ENCODE data around the gene CCSER1.
"Not testable (repeated sequence)": the region's sequence is repeated elsewhere in the genome, so short reads cannot be mapped to it uniquely, and the experiment has no call there.

CCSER1 gene

GRCh38 chr4:91622925-91623602, 1495.9 kb downstream of the CCSER1 start:
- H3K9me3 ChIP-seq (ENCODE audit: control insufficient read depth, insufficient read depth, low read length), result no peaks in the 10 kb centered on the region
- no peak overlapping the region for H3K4me3 ChIP-seq (ENCODE audit: low read length)
- TF ChIP-seq, protein P1, sequence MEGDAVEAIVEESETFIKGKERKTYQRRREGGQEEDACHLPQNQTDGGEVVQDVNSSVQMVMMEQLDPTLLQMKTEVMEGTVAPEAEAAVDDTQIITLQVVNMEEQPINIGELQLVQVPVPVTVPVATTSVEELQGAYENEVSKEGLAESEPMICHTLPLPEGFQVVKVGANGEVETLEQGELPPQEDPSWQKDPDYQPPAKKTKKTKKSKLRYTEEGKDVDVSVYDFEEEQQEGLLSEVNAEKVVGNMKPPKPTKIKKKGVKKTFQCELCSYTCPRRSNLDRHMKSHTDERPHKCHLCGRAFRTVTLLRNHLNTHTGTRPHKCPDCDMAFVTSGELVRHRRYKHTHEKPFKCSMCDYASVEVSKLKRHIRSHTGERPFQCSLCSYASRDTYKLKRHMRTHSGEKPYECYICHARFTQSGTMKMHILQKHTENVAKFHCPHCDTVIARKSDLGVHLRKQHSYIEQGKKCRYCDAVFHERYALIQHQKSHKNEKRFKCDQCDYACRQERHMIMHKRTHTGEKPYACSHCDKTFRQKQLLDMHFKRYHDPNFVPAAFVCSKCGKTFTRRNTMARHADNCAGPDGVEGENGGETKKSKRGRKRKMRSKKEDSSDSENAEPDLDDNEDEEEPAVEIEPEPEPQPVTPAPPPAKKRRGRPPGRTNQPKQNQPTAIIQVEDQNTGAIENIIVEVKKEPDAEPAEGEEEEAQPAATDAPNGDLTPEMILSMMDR (IDR thresholded peaks at IDR 0.05; ENCODE audit: low read depth, low read length, poor library complexity, severe bottlenecking), result no peak
- TF ChIP-seq EZH2phosphoT487 (IDR thresholded peaks at IDR 0.05; ENCODE audit: borderline replicate concordance, low read length), result no peak
- no peaks in the 10 kb centered on the region for H3K4me1 ChIP-seq (ENCODE audit: control insufficient read depth, low read length)
- H4K20me1 ChIP-seq (ENCODE audit: control insufficient read depth, insufficient read depth, low read depth, low read length), result no peaks in the 10 kb centered on the region
- no peak overlapping the region for H3K27ac ChIP-seq (ENCODE audit: low read depth, low read length)
- no peak overlapping the region for H3K4me2 ChIP-seq (ENCODE audit: low read length)
- no peaks in the 10 kb centered on the region for H3K36me3 ChIP-seq (ENCODE audit: control insufficient read depth, low read length)
- no peaks in the 10 kb centered on the region for H3F3A ChIP-seq (ENCODE audit: control insufficient read depth, insufficient read depth)
- H3K79me2 ChIP-seq (ENCODE audit: control insufficient read depth, low read length), result no peaks in the 10 kb centered on the region
- H3K27me3 ChIP-seq (ENCODE audit: control insufficient read depth, low read length), result no peaks in the 10 kb centered on the region
- no peaks in the 10 kb centered on the region for H3K9me2 ChIP-seq (replicated peaks; ENCODE audit: control insufficient read depth, low read length)

DNA sequence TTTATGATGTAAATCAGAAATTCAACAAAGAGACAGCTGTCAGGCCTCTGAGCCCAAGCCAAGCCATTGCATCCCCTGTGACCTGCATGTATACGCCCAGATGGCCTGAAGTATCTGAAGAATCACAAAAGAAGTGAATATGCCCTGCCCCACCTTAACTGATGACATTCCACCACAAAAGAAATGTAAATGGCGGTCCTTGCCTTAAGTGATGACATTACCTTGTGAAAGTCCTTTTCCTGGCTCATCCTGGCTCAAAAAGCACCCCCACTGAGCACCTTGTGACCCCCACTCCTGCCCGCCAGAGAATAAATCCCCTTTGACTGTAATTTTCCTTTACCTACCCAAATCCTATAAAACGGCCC, 1496.4 kb downstream of the CCSER1 start:
- H3K27me3 ChIP-seq (ENCODE audit: control insufficient read depth, low read length); H3K36me3 ChIP-seq (ENCODE audit: control insufficient read depth, low read length); H3K79me2 ChIP-seq (ENCODE audit: control insufficient read depth, low read length); H3K9me2 ChIP-seq (replicated peaks; ENCODE audit: control insufficient read depth, low read length); H3K4me1 ChIP-seq (ENCODE audit: control insufficient read depth, low read length); H3K27ac ChIP-seq (ENCODE audit: low read depth, low read length); H3K4me3 ChIP-seq (ENCODE audit: low read length); H3K9me3 ChIP-seq (ENCODE audit: control insufficient read depth, insufficient read depth, low read length); H3F3A ChIP-seq (ENCODE audit: control insufficient read depth, insufficient read depth); H4K20me1 ChIP-seq (ENCODE audit: control insufficient read depth, insufficient read depth, low read depth, low read length); H3K4me2 ChIP-seq (ENCODE audit: low read length): not testable (repeated sequence)

DNA sequence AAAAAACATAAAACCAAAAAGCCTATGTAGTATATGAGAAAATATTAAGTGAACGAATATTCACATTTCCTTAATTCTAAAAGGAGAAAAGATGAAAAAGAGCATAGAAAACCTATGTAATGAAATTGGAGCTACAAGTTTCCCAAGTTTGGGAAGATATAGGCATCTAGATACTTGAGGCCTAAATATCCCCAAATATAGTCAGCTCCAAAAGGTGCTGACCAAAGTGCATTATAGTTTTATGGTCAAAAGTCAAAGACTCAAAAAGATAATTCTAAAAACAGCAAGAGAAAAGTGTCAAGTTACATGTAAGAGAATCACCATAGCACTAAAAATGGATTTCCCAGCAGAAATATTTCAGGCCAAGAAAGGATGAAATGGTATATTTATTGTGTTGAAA, 1502.9 kb downstream of the CCSER1 start:
- Histone ChIP-seq H3K27me3 (ENCODE audit: control insufficient read depth, low read length) (no peaks in the 10 kb centered on the region), H3K4me1 (ENCODE audit: control insufficient read depth, low read length) (no peaks in the 10 kb centered on the region), H3F3A (ENCODE audit: control insufficient read depth, insufficient read depth) (no peaks in the 10 kb centered on the region), H3K79me2 (ENCODE audit: control insufficient read depth, low read length) (no peaks in the 10 kb centered on the region), H3K9me3 (ENCODE audit: control insufficient read depth, insufficient read depth, low read length) (no peaks in the 10 kb centered on the region), H4K20me1 (ENCODE audit: control insufficient read depth, insufficient read depth, low read depth, low read length) (no peaks in the 10 kb centered on the region), H3K9me2 (replicated peaks; ENCODE audit: control insufficient read depth, low read length) (no peaks in the 10 kb centered on the region), H3K4me2 (ENCODE audit: low read length) (no peak overlapping the region), H3K4me3 (ENCODE audit: low read length) (no peak overlapping the region), H3K27ac (ENCODE audit: low read depth, low read length) (no peak overlapping the region), H3K36me3 (ENCODE audit: control insufficient read depth, low read length) (no peaks in the 10 kb centered on the region)
- TF ChIP-seq, protein P1 (IDR thresholded peaks at IDR 0.05; ENCODE audit: low read depth, low read length, poor library complexity, severe bottlenecking), result no peak
- no peak for TF ChIP-seq EZH2phosphoT487 (IDR thresholded peaks at IDR 0.05; ENCODE audit: borderline replicate concordance, low read length)

DNA sequence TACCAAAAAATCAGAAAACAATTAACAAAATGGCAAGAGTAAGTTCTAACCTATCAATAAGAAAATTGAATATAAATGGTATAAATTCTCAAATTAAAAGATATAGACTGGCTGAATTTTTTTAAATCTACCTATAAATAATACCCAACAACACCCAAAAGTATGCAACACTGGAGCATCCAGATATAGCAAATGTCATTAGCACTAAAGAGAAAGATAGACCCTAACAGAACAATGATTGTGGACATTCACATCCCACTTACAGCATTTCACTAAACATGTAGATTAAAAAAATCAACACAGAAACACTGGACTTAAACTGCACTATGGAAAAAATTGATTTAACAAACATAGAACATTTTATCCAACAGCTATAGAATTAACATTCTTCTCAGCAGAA, 1503.6 kb downstream of the CCSER1 start:
- Histone ChIP-seq H3K36me3 (ENCODE audit: control insufficient read depth, low read length) (no peaks in the 10 kb centered on the region), H4K20me1 (ENCODE audit: control insufficient read depth, insufficient read depth, low read depth, low read length) (no peaks in the 10 kb centered on the region), H3K27ac (ENCODE audit: low read depth, low read length) (no peak overlapping the region), H3K4me3 (ENCODE audit: low read length) (no peak overlapping the region), H3K27me3 (ENCODE audit: control insufficient read depth, low read length) (no peaks in the 10 kb centered on the region), H3K4me1 (ENCODE audit: control insufficient read depth, low read length) (no peaks in the 10 kb centered on the region), H3K4me2 (ENCODE audit: low read length) (no peak overlapping the region), H3F3A (ENCODE audit: control insufficient read depth, insufficient read depth) (no peaks in the 10 kb centered on the region), H3K9me3 (ENCODE audit: control insufficient read depth, insufficient read depth, low read length) (no peaks in the 10 kb centered on the region), H3K9me2 (replicated peaks; ENCODE audit: control insufficient read depth, low read length) (no peaks in the 10 kb centered on the region), H3K79me2 (ENCODE audit: control insufficient read depth, low read length) (no peaks in the 10 kb centered on the region)
- TF ChIP-seq EZH2phosphoT487 (IDR thresholded peaks at IDR 0.05; ENCODE audit: borderline replicate concordance, low read length), result no peak
- TF ChIP-seq, protein P1 (IDR thresholded peaks at IDR 0.05; ENCODE audit: low read depth, low read length, poor library complexity, severe bottlenecking), result no peak
